Spleen (tissue), 7 donors: ENCODE data around the gene ATOH8.
A peak's percentile ranks its signal among the peaks of the same experiment; 100 is the strongest.

Experiments
- POLR2AphosphoS5 ChIP-seq, 3 donors: sonication (generic); formaldehyde crosslinking; IDR thresholded peaks; one replicate each; pipeline ENCODE4 v1.5.1; 2017; ENCODE audit warnings: antibody characterized with exemption in 3 of 3
- TF ChIP-seq, protein P1 (sequence below), 11 experiments: fragments of 200-600 bp in 7 of 11; fragments of 450-650 bp in 4 of 11; sonication (generic) in 4 of 11; IDR thresholded peaks in 8 of 11; conservative IDR thresholded peaks in 3 of 11; 1 replicate in 7 of 11; 2 replicates in 4 of 11; pipeline versions ENCODE4 v1.4.0 to v1.8.0; 2016 to 2021; ENCODE audit warnings: antibody characterized with exemption in 11 of 11, inconsistent platforms in 4 of 11, mild to moderate bottlenecking in 1 of 11
- donor health status: DM: no; HTN: no; CAD: no; lungs with moderate emphysema.
- donor health status: DM: no; HTN: no; CAD: no.
- donor health status: DM: no; HTN: no; CAD: no.

DNA sequence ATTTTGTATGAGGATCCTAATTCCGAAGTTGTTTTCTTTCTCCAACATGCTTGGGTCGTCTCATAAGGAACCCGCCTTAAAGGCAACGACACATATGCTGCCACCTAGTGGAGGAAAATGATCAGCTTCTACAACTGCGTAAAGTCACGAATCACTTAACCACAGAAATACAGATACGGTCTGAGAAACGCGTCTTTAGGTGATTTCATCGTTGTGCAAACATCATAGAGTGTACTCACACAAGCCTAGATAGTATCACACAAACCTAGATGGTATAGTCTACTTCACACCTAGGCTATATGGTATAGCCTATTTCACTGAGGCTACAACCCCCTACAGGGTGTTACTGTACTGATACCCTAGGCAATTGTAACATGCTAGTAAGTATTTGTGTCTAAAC, 46.5 kb upstream of the ATOH8 start:
- no peak for TF ChIP-seq POLR2AphosphoS5 (IDR thresholded peaks at IDR 0.05)
- TF ChIP-seq, protein P1, sequence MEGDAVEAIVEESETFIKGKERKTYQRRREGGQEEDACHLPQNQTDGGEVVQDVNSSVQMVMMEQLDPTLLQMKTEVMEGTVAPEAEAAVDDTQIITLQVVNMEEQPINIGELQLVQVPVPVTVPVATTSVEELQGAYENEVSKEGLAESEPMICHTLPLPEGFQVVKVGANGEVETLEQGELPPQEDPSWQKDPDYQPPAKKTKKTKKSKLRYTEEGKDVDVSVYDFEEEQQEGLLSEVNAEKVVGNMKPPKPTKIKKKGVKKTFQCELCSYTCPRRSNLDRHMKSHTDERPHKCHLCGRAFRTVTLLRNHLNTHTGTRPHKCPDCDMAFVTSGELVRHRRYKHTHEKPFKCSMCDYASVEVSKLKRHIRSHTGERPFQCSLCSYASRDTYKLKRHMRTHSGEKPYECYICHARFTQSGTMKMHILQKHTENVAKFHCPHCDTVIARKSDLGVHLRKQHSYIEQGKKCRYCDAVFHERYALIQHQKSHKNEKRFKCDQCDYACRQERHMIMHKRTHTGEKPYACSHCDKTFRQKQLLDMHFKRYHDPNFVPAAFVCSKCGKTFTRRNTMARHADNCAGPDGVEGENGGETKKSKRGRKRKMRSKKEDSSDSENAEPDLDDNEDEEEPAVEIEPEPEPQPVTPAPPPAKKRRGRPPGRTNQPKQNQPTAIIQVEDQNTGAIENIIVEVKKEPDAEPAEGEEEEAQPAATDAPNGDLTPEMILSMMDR (IDR thresholded peaks at IDR 0.05 in 8 of 11, conservative IDR thresholded peaks at IDR 0.05 in 3 of 11): peak; percentile 72 to 93 (median 86)
